ENCODE data around the gene STIM2.
"Not testable (repeated sequence)": the region's sequence is repeated elsewhere in the genome, so short reads cannot be mapped to it uniquely, and the experiment has no call there.

The STIM2 gene

DNA sequence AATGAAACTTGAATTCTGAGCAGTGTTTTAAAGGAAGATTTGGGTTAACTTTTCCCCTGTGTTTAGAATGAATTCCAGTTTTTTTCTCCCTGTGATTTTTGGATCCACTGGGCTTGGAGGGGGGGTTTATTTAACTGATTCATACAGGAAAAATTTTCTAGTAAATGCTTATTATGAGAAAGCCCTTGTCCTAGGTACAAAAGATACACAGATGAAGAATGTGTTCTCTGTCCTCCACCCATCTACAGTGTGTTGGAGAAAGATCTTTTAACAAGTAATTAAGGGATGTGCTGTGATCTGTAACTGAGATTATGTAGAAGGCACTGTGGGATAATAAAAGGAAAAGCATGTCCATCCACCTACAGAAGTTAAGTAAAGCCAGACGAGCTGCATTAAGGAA is 103.9 kb downstream of the STIM2 start:
- TF ChIP-seq, protein P1, sequence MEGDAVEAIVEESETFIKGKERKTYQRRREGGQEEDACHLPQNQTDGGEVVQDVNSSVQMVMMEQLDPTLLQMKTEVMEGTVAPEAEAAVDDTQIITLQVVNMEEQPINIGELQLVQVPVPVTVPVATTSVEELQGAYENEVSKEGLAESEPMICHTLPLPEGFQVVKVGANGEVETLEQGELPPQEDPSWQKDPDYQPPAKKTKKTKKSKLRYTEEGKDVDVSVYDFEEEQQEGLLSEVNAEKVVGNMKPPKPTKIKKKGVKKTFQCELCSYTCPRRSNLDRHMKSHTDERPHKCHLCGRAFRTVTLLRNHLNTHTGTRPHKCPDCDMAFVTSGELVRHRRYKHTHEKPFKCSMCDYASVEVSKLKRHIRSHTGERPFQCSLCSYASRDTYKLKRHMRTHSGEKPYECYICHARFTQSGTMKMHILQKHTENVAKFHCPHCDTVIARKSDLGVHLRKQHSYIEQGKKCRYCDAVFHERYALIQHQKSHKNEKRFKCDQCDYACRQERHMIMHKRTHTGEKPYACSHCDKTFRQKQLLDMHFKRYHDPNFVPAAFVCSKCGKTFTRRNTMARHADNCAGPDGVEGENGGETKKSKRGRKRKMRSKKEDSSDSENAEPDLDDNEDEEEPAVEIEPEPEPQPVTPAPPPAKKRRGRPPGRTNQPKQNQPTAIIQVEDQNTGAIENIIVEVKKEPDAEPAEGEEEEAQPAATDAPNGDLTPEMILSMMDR (IDR thresholded peaks at IDR 0.05; ENCODE audit: poor library complexity, severe bottlenecking) = no peak
- H3K4me3 ChIP-seq (ENCODE audit: severe bottlenecking) = no peak overlapping the region
- no peaks in the 10 kb centered on the region for H3K9me3 ChIP-seq (ENCODE audit: severe bottlenecking)
- H3K4me1 ChIP-seq (ENCODE audit: insufficient read depth, poor library complexity, severe bottlenecking) = no peaks in the 10 kb centered on the region
- no peak; the same call in 2 of the 3 replicates for ATAC-seq (ENCODE audit: low read depth)
- no peaks in the 10 kb centered on the region for H3K36me3 ChIP-seq (ENCODE audit: low read depth)
- DNase-seq (ENCODE audit: low spot score) = no peak
- H3K27me3 ChIP-seq (ENCODE audit: insufficient read depth, poor library complexity, severe bottlenecking) = no peaks in the 10 kb centered on the region
- no peak overlapping the region for H3K27ac ChIP-seq (ENCODE audit: poor library complexity, severe bottlenecking)

DNA sequence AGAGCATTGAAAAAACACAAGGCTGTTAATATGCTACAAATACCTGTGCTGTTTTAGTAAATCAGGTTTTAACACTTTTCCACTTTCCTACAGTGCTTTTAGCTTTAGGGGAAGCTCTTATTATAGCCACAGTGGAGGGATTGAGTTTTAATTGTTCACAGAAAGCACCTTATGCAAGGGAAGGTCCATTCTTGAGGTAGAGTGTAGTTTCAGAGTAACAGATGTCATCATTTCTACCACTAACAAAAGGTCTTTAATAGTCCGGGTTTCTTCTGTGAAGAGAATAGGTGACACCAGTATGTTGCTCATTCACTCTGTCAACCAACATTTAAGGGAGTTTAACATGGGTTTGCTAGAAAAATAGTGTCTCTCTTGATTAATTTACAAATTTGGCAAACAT is 104.4 kb downstream of the STIM2 start:
- TF ChIP-seq, protein P1 (IDR thresholded peaks at IDR 0.05; ENCODE audit: poor library complexity, severe bottlenecking) = no peak
- Histone ChIP-seq H3K27me3 (ENCODE audit: insufficient read depth, poor library complexity, severe bottlenecking) (no peaks in the 10 kb centered on the region), H3K36me3 (ENCODE audit: low read depth) (no peaks in the 10 kb centered on the region), H3K4me1 (ENCODE audit: insufficient read depth, poor library complexity, severe bottlenecking) (no peaks in the 10 kb centered on the region), H3K4me3 (ENCODE audit: severe bottlenecking) (no peak overlapping the region), H3K27ac (ENCODE audit: poor library complexity, severe bottlenecking) (no peak overlapping the region), H3K9me3 (ENCODE audit: severe bottlenecking) (no peaks in the 10 kb centered on the region)
- ATAC-seq (ENCODE audit: low read depth) (no peak), DNase-seq (ENCODE audit: low spot score) (no peak)

- ATAC-seq (ENCODE audit: low read depth); H3K9me3 ChIP-seq (ENCODE audit: severe bottlenecking); H3K27me3 ChIP-seq (ENCODE audit: insufficient read depth, poor library complexity, severe bottlenecking); H3K27ac ChIP-seq (ENCODE audit: poor library complexity, severe bottlenecking); H3K4me3 ChIP-seq (ENCODE audit: severe bottlenecking); H3K4me1 ChIP-seq (ENCODE audit: insufficient read depth, poor library complexity, severe bottlenecking); H3K36me3 ChIP-seq (ENCODE audit: low read depth): not testable (repeated sequence)
- DNase-seq (ENCODE audit: low spot score) = peak; percentile 31
These were observed 115.0 kb downstream of the STIM2 start for GRCh38 chr4:26975464-26976181.

DNA sequence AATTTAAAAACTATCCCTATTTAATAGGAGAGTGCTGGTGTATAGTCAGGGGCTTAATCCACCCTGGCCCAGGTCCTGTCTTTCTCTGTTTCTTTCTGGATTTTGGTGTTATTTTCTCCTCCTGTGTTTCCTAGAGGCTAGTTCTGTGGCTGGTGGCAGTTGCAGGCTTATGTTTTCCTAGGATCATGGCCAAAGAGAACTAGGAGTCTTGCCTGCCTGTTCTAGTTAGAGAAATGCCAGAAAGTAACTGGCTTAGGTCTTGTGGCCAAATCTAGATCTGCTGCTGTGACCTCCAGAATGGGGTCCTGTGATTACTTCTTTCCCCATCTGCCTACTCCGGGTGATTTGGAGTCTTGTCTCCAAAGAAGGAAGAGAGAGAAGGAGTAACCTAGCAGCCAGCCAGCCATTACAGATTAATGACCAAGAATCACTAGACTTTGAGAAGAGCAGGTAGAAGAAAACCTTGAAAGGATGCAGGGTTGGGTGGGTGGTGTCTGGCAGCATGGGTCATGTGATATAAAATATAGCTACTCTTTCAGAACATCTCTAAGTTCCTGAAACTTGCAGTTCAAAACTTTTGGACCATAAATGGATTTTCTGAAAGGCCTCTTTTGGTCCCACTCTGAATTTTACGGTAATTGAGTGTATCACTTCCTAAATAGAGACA is 117.9 kb downstream of the STIM2 start:
- TF ChIP-seq, protein P1 (IDR thresholded peaks at IDR 0.05; ENCODE audit: poor library complexity, severe bottlenecking) = no peak
- no peak for ATAC-seq (ENCODE audit: low read depth)
- no peak overlapping the region for H3K27ac ChIP-seq (ENCODE audit: poor library complexity, severe bottlenecking)

DNA sequence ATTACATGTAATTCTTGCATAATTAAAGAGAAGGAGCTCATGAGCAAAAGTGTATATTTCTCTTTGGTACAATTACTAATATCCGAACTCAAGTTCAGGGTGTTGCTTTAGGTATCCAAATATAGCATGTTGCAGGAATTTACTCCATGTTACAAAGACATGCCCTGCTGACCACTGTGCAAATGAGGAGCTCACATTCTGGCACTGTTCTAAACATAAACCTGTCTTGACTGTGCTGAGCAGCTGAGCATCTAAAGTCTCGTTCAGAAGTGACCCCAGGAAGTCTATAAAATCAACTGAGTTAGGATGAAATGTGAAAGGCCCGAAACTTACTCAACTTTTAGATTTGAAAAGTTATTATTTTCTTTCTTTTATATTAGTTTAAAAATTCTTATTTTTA is 124.3 kb downstream of the STIM2 start:
- Histone ChIP-seq H3K4me3 (ENCODE audit: severe bottlenecking) (no peak overlapping the region), H3K9me3 (ENCODE audit: severe bottlenecking) (no peaks in the 10 kb centered on the region), H3K27me3 (ENCODE audit: insufficient read depth, poor library complexity, severe bottlenecking) (no peaks in the 10 kb centered on the region), H3K36me3 (ENCODE audit: low read depth) (no peaks in the 10 kb centered on the region), H3K27ac (ENCODE audit: poor library complexity, severe bottlenecking) (no peak overlapping the region), H3K4me1 (ENCODE audit: insufficient read depth, poor library complexity, severe bottlenecking) (no peaks in the 10 kb centered on the region)
- ATAC-seq (ENCODE audit: low read depth) (no peak), DNase-seq (ENCODE audit: low spot score) (no peak)
- TF ChIP-seq, protein P1 (IDR thresholded peaks at IDR 0.05; ENCODE audit: poor library complexity, severe bottlenecking) = no peak

More for the DNA sequence above, 117.9 kb downstream of the STIM2 start:
- Histone ChIP-seq H3K36me3 (ENCODE audit: low read depth) (no peaks in the 10 kb centered on the region), H3K9me3 (ENCODE audit: severe bottlenecking) (no peaks in the 10 kb centered on the region), H3K27me3 (ENCODE audit: insufficient read depth, poor library complexity, severe bottlenecking) (no peaks in the 10 kb centered on the region), H3K4me3 (ENCODE audit: severe bottlenecking) (no peak overlapping the region), H3K4me1 (ENCODE audit: insufficient read depth, poor library complexity, severe bottlenecking) (no peaks in the 10 kb centered on the region)
- no peak for DNase-seq (ENCODE audit: low spot score)
